ENCODE results near the gene ATP8B2.
"Not testable (repeated sequence)": the region's sequence is repeated elsewhere in the genome, so short reads cannot be mapped to it uniquely, and the experiment has no call there.

Gene ATP8B2

GRCh38 chr1:154329551-154330131 lies 4.3 kb downstream of the ATP8B2 start:
- Mint-ChIP-seq H3K36me3 (ENCODE audit: low read depth) (peaks cover 65% of the 10 kb centered on the region), H3K27ac (peak overlapping the region; percentile 93), H3K4me3 (peak overlapping the region; percentile 73), H3K4me1 (ENCODE audit: low read depth) (peaks cover 69% of the 10 kb centered on the region), H3K9me3 (no peaks in the 10 kb centered on the region), H3K27me3 (no peaks in the 10 kb centered on the region)
- DNase-seq = no peak

GRCh38 chr1:154330669-154331068 lies 5.3 kb downstream of the ATP8B2 start:
- Mint-ChIP-seq H3K4me3 (no peak overlapping the region), H3K27me3 (no peaks in the 10 kb centered on the region), H3K27ac (peak overlapping the region; percentile 93), H3K4me1 (ENCODE audit: low read depth) (peaks cover 76% of the 10 kb centered on the region), H3K36me3 (ENCODE audit: low read depth) (peaks cover 70% of the 10 kb centered on the region), H3K9me3 (no peaks in the 10 kb centered on the region)
- DNase-seq = no peak

GRCh38 chr1:154334079-154335024 lies 9.0 kb downstream of the ATP8B2 start:
- H3K27ac Mint-ChIP-seq = peak overlapping the region; percentile 95
- H3K4me1 Mint-ChIP-seq (ENCODE audit: low read depth) = peaks cover 74% of the 10 kb centered on the region
- no peak overlapping the region for H3K4me3 Mint-ChIP-seq
- H3K9me3 Mint-ChIP-seq = no peaks in the 10 kb centered on the region
- no peak for DNase-seq
- peaks cover 95% of the 10 kb centered on the region for H3K36me3 Mint-ChIP-seq (ENCODE audit: low read depth)
- no peaks in the 10 kb centered on the region for H3K27me3 Mint-ChIP-seq

GRCh38 chr1:154335025-154335714 lies 9.8 kb downstream of the ATP8B2 start:
- Mint-ChIP-seq H3K4me1 (ENCODE audit: low read depth) (peaks cover 73% of the 10 kb centered on the region), H3K36me3 (ENCODE audit: low read depth) (peaks cover 95% of the 10 kb centered on the region), H3K4me3 (peak overlapping the region; percentile 22), H3K9me3 (no peaks in the 10 kb centered on the region), H3K27me3 (no peaks in the 10 kb centered on the region), H3K27ac (peak overlapping the region; percentile 95)
- peak; percentile 91 for DNase-seq

- Mint-ChIP-seq H3K4me1 (ENCODE audit: low read depth) (peaks cover 74% of the 10 kb centered on the region), H3K27me3 (no peaks in the 10 kb centered on the region), H3K4me3 (no peak overlapping the region), H3K9me3 (no peaks in the 10 kb centered on the region), H3K36me3 (ENCODE audit: low read depth) (peaks cover 95% of the 10 kb centered on the region), H3K27ac (peak overlapping the region; percentile 78)
- DNase-seq = no peak
Measured at GRCh38 chr1:154337253-154337894, 12.0 kb downstream of the ATP8B2 start.

- DNase-seq = no peak
- Mint-ChIP-seq H3K27ac (peak overlapping the region; percentile 22), H3K4me3 (no peak overlapping the region), H3K36me3 (ENCODE audit: low read depth) (peaks cover 96% of the 10 kb centered on the region), H3K9me3 (no peaks in the 10 kb centered on the region), H3K4me1 (ENCODE audit: low read depth) (peaks cover 85% of the 10 kb centered on the region), H3K27me3 (no peaks in the 10 kb centered on the region)
Measured at GRCh38 chr1:154338875-154339274, 13.6 kb downstream of the ATP8B2 start.

GRCh38 chr1:154341366-154341765 lies 16.0 kb downstream of the ATP8B2 start:
- not testable (repeated sequence) for H3K9me3 Mint-ChIP-seq, DNase-seq, H3K27me3 Mint-ChIP-seq, H3K4me3 Mint-ChIP-seq
- Mint-ChIP-seq H3K27ac (peak overlapping the region; percentile 98), H3K4me1 (ENCODE audit: low read depth) (peaks cover 91% of the 10 kb centered on the region), H3K36me3 (ENCODE audit: low read depth) (peaks cover 97% of the 10 kb centered on the region)

- H3K36me3 Mint-ChIP-seq (ENCODE audit: low read depth) = peaks cover 99% of the 10 kb centered on the region
- peak overlapping the region; percentile 98 for H3K27ac Mint-ChIP-seq
- DNase-seq = peak; percentile 48
- H3K27me3 Mint-ChIP-seq = no peaks in the 10 kb centered on the region
- no peaks in the 10 kb centered on the region for H3K9me3 Mint-ChIP-seq
- H3K4me3 Mint-ChIP-seq = peak overlapping the region; percentile 65
- peaks cover 94% of the 10 kb centered on the region for H3K4me1 Mint-ChIP-seq (ENCODE audit: low read depth)
Measured at GRCh38 chr1:154342132-154342531, 16.8 kb downstream of the ATP8B2 start.

GRCh38 chr1:154342836-154343472 lies 17.6 kb downstream of the ATP8B2 start:
- no peaks in the 10 kb centered on the region for H3K27me3 Mint-ChIP-seq
- DNase-seq = peak; percentile 80
- no peaks in the 10 kb centered on the region for H3K9me3 Mint-ChIP-seq
- H3K27ac Mint-ChIP-seq = peak overlapping the region; percentile 98
- peak overlapping the region; percentile 65 for H3K4me3 Mint-ChIP-seq
- peaks cover 99% of the 10 kb centered on the region for H3K36me3 Mint-ChIP-seq (ENCODE audit: low read depth)
- H3K4me1 Mint-ChIP-seq (ENCODE audit: low read depth) = peaks cover 94% of the 10 kb centered on the region

GRCh38 chr1:154344977-154345837 lies 19.9 kb downstream of the ATP8B2 start:
- H3K36me3 Mint-ChIP-seq (ENCODE audit: low read depth) = peaks cover 99% of the 10 kb centered on the region
- H3K4me3 Mint-ChIP-seq = peak overlapping the region; percentile 35
- peak; percentile 80 for DNase-seq
- H3K27ac Mint-ChIP-seq = peak overlapping the region; percentile 89
- H3K4me1 Mint-ChIP-seq (ENCODE audit: low read depth) = peaks cover 84% of the 10 kb centered on the region
- no peaks in the 10 kb centered on the region for H3K9me3 Mint-ChIP-seq
- no peaks in the 10 kb centered on the region for H3K27me3 Mint-ChIP-seq

- peaks cover 75% of the 10 kb centered on the region for H3K4me1 Mint-ChIP-seq (ENCODE audit: low read depth)
- H3K4me3 Mint-ChIP-seq = no peak overlapping the region
- H3K27me3 Mint-ChIP-seq = no peaks in the 10 kb centered on the region
- H3K36me3 Mint-ChIP-seq (ENCODE audit: low read depth) = peaks cover 92% of the 10 kb centered on the region
- no peaks in the 10 kb centered on the region for H3K9me3 Mint-ChIP-seq
- no peak for DNase-seq
- H3K27ac Mint-ChIP-seq = peak overlapping the region; percentile 89
Measured at GRCh38 chr1:154346276-154346917, 21.1 kb downstream of the ATP8B2 start.

GRCh38 chr1:154347961-154348360 lies 22.6 kb downstream of the ATP8B2 start:
- H3K4me1 Mint-ChIP-seq (ENCODE audit: low read depth) = peaks cover 73% of the 10 kb centered on the region
- H3K4me3 Mint-ChIP-seq = no peak overlapping the region
- no peaks in the 10 kb centered on the region for H3K9me3 Mint-ChIP-seq
- H3K27me3 Mint-ChIP-seq = no peaks in the 10 kb centered on the region
- H3K36me3 Mint-ChIP-seq (ENCODE audit: low read depth) = peaks cover 76% of the 10 kb centered on the region
- no peak for DNase-seq
- peak overlapping the region; percentile 91 for H3K27ac Mint-ChIP-seq
